Right lobe of liver (tissue), 6 donors: ENCODE results near the gene ITPK1. TPM values are rescaled to one million over a fixed set of nuclear protein-coding genes. Genes with fewer than 3 reads are reported as not detected.
A peak's percentile ranks its signal among the peaks of the same experiment; 100 is the strongest.

Experiments
- ATAC-seq, 4 donors: fragments of 200-7000 bp; cut with Tn5 transposase; one replicate each; pipeline ENCODE4 v1.9.1; 2020; ENCODE audit warnings: mild to moderate bottlenecking in 4 of 4, moderate library complexity in 4 of 4
- DNase-seq, 3 donors: peaks; one replicate each; pipeline ENCODE4 v3.0.0-alpha.2; 2020
- H3K27ac ChIP-seq, 3 donors: fragments of 200-600 bp; one replicate each; pipeline ENCODE4 v1.8.0; 2022
- H3K27me3 ChIP-seq, 2 donors: fragments of 200-600 bp; one replicate each; pipeline ENCODE4 v1.8.0; 2022
- H3K36me3 ChIP-seq, 4 donors: fragments of 200-600 bp; sonication (generic) in 1 of 4; one replicate each; pipeline versions ENCODE4 v1.5.1 to v1.8.0; 2017 to 2022; ENCODE audit warnings: control low read depth in 1 of 4
- H3K4me1 ChIP-seq, 4 donors: fragments of 200-600 bp; sonication (generic) in 1 of 4; one replicate each; pipeline versions ENCODE4 v1.5.1 to v1.8.0; 2017 to 2022; ENCODE audit warnings: control low read depth in 1 of 4
- H3K4me3 ChIP-seq, 3 donors: fragments of 200-600 bp; one replicate each; pipeline ENCODE4 v1.8.0; 2022
- H3K9me3 ChIP-seq, 4 donors: fragments of 200-600 bp; sonication (generic) in 1 of 4; one replicate each; pipeline versions ENCODE4 v1.5.1 to v1.8.0; 2017 to 2022; ENCODE audit warnings: control low read depth in 1 of 4
- POLR2A ChIP-seq: fragments of 450-650 bp; IDR thresholded peaks from one replicate; pipeline ENCODE4 v1.6.1; 2017; ENCODE audit warnings: antibody characterized with exemption, mild to moderate bottlenecking
- WGBS: methylation state at CpG from one replicate; pipeline ENCODE4 v1.1.6; 2018; ENCODE audit warnings: low coverage, low lambda C conversion rate; ENCODE audit not compliant: insufficient coverage; ENCODE audit errors: missing lambda C conversion rate; 5-methylcytosine and 5-hydroxymethylcytosine counted together
- intact Hi-C, 2 donors: fragments of 100-400 bp; cut with DNase I; formaldehyde crosslinking; loops; one replicate each; pipeline versions ENCODE4 v1.11.2 to v1.14.1; 2022
- total RNA-seq, 6 experiments: library from RNA; depleted of rRNA in 2 of 6; stranded (reverse); fragments of >200 nt in 2 of 6; fragmentation: NEBNext Ultra II Directional in 3 of 6; extraction: Animal tissue kit (Norgen Biotek cat#: 25700) in 3 of 6; gene quantifications; one replicate each; pipeline versions ENCODE4 v1.1.0 to v1.2.4, GENCODE V29; 2016 to 2023
- TF ChIP-seq, protein P1 (sequence below), 4 donors: fragments of 200-600 bp in 3 of 4; fragments of 450-650 bp in 1 of 4; IDR thresholded peaks; one replicate each; pipeline versions ENCODE4 v1.5.1 to v1.8.0; 2016 to 2022; ENCODE audit warnings: antibody characterized with exemption in 4 of 4, mild to moderate bottlenecking in 2 of 4
- donor health status: DM: no; HTN: yes; CAD: no.
- donor health status: DM: no; HTN: no; CAD: no.
- donor health status: DM: no; HTN: no; CAD: no.
- donor health status: DM: no; HTN: yes; CAD: no.
- donor health status: DM: no; HTN: yes; CAD: no.

The ITPK1 gene
- total RNA-seq, 6 experiments from 2014 or later: 28.4 to 61.0 (median 40.0) TPM

DNA sequence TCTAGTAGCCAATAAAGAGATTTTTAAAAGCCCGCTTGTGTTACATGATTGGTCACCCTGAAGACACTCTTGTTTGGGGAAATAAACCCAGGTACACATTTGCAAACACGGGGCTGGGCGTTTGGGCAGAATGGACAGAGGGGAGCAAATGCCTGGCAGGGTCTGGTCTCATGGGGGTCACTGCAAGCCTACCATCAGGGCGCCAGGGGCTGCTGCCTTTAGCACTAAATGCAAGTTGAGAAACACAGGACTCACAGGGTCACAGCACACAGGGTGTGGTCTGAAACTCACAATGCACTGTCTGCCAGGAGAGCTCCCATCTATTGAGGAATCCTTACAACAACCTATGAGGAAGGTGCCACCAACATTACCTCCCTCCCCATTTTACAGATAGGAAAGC is 130.2 kb downstream of the ITPK1 start:
- peak in 1 of 3 donors; percentile 53 for DNase-seq
- Histone ChIP-seq H3K27ac (peak overlapping the region; percentile 29 to 83 (median 63)), H3K4me3 (no peak overlapping the region), H3K9me3 (no peaks in the 10 kb centered on the region), H3K36me3 (no peaks in the 10 kb centered on the region), H3K4me1 (peaks cover 3 to 32% (median 21%) of the 10 kb centered on the region in 4 donors), H3K27me3 (no peaks in the 10 kb centered on the region)
- intact Hi-C loops: no loop called here
- 59% methylated on average over 3 of the region's 4 CpGs for WGBS
- ATAC-seq: peak; percentile 3 to 33 (median 27)
- no peak for TF ChIP-seq POLR2A
- TF ChIP-seq, protein P1, sequence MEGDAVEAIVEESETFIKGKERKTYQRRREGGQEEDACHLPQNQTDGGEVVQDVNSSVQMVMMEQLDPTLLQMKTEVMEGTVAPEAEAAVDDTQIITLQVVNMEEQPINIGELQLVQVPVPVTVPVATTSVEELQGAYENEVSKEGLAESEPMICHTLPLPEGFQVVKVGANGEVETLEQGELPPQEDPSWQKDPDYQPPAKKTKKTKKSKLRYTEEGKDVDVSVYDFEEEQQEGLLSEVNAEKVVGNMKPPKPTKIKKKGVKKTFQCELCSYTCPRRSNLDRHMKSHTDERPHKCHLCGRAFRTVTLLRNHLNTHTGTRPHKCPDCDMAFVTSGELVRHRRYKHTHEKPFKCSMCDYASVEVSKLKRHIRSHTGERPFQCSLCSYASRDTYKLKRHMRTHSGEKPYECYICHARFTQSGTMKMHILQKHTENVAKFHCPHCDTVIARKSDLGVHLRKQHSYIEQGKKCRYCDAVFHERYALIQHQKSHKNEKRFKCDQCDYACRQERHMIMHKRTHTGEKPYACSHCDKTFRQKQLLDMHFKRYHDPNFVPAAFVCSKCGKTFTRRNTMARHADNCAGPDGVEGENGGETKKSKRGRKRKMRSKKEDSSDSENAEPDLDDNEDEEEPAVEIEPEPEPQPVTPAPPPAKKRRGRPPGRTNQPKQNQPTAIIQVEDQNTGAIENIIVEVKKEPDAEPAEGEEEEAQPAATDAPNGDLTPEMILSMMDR (IDR thresholded peaks at IDR 0.05): no peak

DNA sequence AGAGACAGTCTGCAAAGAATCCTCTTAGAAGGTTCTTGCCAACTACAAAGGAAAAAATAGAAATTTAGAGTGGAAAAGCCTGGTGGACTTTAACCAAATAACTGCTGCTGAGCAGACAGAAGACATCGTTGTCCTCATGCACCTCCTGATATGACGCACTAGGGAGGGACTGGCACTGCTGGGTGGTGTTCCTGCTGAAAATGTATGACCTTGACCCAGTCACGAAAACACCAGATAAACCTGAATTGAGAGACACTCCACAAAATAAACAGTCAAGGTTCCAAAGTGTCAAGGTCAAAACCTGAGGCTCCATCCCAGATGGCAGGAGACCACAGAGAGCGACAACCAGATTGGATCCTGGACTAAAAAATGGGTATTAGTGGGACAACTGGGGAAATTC is 130.8 kb downstream of the ITPK1 start:
- no peak for TF ChIP-seq POLR2A
- TF ChIP-seq, protein P1 (IDR thresholded peaks at IDR 0.05): no peak
- ATAC-seq (peak; percentile 73 to 84 (median 74)), DNase-seq (peak; percentile 44 to 87 (median 71))
- Histone ChIP-seq H3K4me1 (peaks cover 3 to 32% (median 21%) of the 10 kb centered on the region in 4 donors), H3K27ac (peak overlapping the region; percentile 49 to 90 (median 63)), H3K27me3 (no peaks in the 10 kb centered on the region), H3K4me3 (no peak overlapping the region), H3K9me3 (no peaks in the 10 kb centered on the region), H3K36me3 (no peaks in the 10 kb centered on the region)
- WGBS: 20% methylated on average over 4 of the region's 4 CpGs
- intact Hi-C loops: no loop called here

DNA sequence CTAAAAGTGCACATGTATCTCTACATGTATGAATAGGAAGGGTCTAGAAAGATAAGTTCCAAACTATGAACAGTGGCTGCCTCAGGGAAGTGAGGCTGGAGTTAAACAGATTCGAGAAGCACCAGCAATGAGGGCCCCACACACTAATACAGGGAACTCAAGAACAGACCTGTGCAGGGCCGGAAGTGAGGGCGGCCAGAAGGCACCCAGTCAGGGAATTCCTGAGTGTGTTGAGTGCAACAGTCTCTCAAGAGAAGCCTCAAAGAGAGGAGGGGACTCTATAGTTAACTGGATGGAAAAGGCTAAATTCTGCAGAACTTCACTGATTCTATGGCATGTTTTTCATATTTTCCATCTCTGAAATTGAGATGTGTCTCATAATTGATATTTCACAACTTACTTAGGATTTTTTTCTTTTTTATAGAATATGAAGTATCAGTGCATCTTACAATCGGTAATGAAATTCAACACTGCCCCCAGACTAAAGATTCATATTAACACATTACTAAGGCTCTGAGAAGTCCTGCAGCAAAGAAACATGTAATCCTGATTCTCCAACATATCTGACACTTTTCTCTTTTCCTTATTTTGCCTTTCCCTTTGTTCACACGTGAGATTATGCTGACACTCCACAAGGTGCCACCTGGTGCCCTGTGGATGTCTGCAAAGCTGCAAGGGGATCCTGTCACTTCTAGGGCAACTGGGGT is 131.5 kb downstream of the ITPK1 start:
- Histone ChIP-seq H3K4me3 (no peak overlapping the region), H3K36me3 (no peaks in the 10 kb centered on the region), H3K9me3 (no peaks in the 10 kb centered on the region), H3K27ac (peak overlapping the region; percentile 49 to 90 (median 63)), H3K4me1 (peaks cover 3 to 32% (median 21%) of the 10 kb centered on the region in 4 donors), H3K27me3 (no peaks in the 10 kb centered on the region)
- no peak for TF ChIP-seq POLR2A
- TF ChIP-seq, protein P1 (IDR thresholded peaks at IDR 0.05): no peak
- 61% methylated on average over 3 of the region's 5 CpGs for WGBS
- ATAC-seq (no peak), DNase-seq (peak in 1 of 3 donors; percentile 13)
- intact Hi-C loops: no loop called here

DNA sequence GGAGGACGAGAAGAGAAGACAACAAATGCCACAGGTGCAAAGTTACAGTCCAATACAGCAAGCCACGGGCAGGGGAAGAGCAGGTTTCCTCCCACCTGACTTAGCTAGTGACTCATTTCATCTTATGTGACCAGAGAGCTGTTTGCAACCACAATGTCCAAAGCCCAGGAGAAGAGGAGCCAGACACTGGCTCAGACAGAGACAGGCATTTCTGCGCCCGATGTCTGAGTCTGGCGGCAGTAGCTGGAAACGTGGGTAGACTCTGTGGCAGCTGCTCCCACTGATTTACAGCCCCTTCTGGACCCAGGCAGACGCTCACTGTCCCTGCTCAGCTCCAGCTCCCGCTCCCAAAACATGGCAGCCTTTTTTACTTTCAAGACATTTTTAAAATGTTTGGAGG is 132.8 kb downstream of the ITPK1 start:
- 100% methylated on average over 2 of the region's 8 CpGs for WGBS

More for the DNA sequence above, 132.8 kb downstream of the ITPK1 start:
- Histone ChIP-seq H3K4me1 (peaks cover 3 to 32% (median 21%) of the 10 kb centered on the region in 4 donors), H3K9me3 (peaks cover 0 to 2% (median 0%) of the 10 kb centered on the region in 4 donors), H3K36me3 (no peaks in the 10 kb centered on the region), H3K4me3 (no peak overlapping the region), H3K27me3 (no peaks in the 10 kb centered on the region), H3K27ac (no peak overlapping the region)
- TF ChIP-seq, protein P1 (IDR thresholded peaks at IDR 0.05): no peak
- no peak for TF ChIP-seq POLR2A
- ATAC-seq (no peak), DNase-seq (peak in 1 of 3 donors; percentile 15)
- intact Hi-C loops: no loop called here
